ENCODE data around the gene ARHGEF4. TPM values are rescaled to one million over a fixed set of nuclear protein-coding genes. Genes with fewer than 3 reads are reported as not detected.

ARHGEF4 gene
- total and polyA plus RNA-seq, 10 of the 15 experiments (the other 5 are each of a cell fraction or from before 2014, with no cell fraction given) = 0.02 to 0.24 (median 0.16) TPM; not detected in 6

DNA sequence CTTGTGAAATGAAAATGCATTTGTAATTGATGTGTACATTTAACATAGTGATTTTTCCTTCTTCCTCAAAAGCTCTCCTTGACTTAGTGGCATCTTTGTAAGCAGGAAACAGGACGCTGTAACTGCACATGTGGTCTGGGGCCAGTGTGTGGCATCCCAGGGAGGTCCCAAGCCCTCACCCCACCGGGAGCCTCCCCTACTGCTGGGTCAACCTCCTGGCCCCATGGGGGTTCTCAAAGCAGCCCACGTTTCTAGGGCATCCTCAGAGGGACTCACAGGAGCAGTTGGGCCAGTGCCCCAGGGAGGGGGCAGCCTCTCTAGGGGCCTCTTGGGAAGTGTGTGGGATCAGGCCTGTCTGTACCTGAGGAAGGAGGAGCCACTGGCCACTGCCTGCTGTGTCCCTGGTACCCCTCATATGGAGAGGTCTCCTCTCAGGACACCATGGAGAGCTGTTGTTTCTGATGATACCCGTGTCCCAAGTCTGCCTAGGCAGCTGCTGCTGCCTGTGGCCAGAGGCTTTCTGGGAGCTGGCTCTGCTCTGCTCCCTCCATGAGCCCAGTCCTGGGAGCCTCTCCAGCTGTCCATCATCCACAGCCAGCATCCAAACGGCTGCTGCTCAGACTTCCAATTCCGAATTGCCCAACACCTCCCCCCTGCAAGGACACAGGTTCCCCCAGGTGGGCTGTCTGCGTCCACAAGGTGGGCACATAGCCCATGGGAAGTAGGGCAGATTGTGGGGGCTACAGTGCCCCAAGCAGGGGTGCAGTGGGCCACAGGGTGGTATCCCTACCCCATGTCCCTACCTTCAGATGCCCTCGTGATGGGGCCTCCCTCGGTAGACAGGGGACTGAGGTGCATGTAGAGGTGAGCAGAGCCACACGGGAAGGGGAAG, 13.4 kb downstream of the ARHGEF4 start (continued):
- TF ChIP-seq, protein P1, sequence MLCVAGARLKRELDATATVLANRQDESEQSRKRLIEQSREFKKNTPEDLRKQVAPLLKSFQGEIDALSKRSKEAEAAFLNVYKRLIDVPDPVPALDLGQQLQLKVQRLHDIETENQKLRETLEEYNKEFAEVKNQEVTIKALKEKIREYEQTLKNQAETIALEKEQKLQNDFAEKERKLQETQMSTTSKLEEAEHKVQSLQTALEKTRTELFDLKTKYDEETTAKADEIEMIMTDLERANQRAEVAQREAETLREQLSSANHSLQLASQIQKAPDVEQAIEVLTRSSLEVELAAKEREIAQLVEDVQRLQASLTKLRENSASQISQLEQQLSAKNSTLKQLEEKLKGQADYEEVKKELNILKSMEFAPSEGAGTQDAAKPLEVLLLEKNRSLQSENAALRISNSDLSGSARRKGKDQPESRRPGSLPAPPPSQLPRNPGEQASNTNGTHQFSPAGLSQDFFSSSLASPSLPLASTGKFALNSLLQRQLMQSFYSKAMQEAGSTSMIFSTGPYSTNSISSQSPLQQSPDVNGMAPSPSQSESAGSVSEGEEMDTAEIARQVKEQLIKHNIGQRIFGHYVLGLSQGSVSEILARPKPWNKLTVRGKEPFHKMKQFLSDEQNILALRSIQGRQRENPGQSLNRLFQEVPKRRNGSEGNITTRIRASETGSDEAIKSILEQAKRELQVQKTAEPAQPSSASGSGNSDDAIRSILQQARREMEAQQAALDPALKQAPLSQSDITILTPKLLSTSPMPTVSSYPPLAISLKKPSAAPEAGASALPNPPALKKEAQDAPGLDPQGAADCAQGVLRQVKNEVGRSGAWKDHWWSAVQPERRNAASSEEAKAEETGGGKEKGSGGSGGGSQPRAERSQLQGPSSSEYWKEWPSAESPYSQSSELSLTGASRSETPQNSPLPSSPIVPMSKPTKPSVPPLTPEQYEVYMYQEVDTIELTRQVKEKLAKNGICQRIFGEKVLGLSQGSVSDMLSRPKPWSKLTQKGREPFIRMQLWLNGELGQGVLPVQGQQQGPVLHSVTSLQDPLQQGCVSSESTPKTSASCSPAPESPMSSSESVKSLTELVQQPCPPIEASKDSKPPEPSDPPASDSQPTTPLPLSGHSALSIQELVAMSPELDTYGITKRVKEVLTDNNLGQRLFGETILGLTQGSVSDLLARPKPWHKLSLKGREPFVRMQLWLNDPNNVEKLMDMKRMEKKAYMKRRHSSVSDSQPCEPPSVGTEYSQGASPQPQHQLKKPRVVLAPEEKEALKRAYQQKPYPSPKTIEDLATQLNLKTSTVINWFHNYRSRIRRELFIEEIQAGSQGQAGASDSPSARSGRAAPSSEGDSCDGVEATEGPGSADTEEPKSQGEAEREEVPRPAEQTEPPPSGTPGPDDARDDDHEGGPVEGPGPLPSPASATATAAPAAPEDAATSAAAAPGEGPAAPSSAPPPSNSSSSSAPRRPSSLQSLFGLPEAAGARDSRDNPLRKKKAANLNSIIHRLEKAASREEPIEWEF (IDR thresholded peaks at IDR 0.05; ENCODE audit: insufficient replicate concordance, low read depth, low read length) = no peak
- no peak for TF ChIP-seq TCF12 (IDR thresholded peaks at IDR 0.05; ENCODE audit: low read depth, low read length)
- no peak for TF ChIP-seq NR2F1 (conservative IDR thresholded peaks at IDR 0.05)
- TF ChIP-seq, protein P2, sequence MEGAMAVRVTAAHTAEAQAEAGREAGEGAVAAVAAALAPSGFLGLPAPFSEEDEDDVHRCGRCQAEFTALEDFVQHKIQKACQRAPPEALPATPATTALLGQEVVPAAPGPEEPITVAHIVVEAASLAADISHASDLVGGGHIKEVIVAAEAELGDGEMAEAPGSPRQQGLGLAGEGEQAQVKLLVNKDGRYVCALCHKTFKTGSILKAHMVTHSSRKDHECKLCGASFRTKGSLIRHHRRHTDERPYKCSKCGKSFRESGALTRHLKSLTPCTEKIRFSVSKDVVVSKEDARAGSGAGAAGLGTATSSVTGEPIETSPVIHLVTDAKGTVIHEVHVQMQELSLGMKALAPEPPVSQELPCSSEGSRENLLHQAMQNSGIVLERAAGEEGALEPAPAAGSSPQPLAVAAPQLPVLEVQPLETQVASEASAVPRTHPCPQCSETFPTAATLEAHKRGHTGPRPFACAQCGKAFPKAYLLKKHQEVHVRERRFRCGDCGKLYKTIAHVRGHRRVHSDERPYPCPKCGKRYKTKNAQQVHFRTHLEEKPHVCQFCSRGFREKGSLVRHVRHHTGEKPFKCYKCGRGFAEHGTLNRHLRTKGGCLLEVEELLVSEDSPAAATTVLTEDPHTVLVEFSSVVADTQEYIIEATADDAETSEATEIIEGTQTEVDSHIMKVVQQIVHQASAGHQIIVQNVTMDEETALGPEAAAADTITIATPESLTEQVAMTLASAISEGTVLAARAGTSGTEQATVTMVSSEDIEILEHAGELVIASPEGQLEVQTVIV (IDR thresholded peaks at IDR 0.05; ENCODE audit: borderline replicate concordance, partially characterized antibody) = no peak
